Astrocyte (in vitro differentiated cells and primary cell): ENCODE data around the gene MEGF11.

ENCODE experiments used
- EZH2 ChIP-seq: IDR thresholded peaks from 2 replicates; pipeline ENCODE4 v1.6.1; 2012; ENCODE audit warnings: mild to moderate bottlenecking, low read length, inconsistent platforms; ENCODE audit not compliant: insufficient read depth
- TF ChIP-seq, protein P1 (sequence below): IDR thresholded peaks from 2 replicates; pipeline ENCODE4 v1.5.1; 2011; ENCODE audit warnings: low read depth, mild to moderate bottlenecking, inconsistent platforms, low read length, moderate library complexity; ENCODE audit not compliant: insufficient read depth

- TF ChIP-seq, protein P1, sequence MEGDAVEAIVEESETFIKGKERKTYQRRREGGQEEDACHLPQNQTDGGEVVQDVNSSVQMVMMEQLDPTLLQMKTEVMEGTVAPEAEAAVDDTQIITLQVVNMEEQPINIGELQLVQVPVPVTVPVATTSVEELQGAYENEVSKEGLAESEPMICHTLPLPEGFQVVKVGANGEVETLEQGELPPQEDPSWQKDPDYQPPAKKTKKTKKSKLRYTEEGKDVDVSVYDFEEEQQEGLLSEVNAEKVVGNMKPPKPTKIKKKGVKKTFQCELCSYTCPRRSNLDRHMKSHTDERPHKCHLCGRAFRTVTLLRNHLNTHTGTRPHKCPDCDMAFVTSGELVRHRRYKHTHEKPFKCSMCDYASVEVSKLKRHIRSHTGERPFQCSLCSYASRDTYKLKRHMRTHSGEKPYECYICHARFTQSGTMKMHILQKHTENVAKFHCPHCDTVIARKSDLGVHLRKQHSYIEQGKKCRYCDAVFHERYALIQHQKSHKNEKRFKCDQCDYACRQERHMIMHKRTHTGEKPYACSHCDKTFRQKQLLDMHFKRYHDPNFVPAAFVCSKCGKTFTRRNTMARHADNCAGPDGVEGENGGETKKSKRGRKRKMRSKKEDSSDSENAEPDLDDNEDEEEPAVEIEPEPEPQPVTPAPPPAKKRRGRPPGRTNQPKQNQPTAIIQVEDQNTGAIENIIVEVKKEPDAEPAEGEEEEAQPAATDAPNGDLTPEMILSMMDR = no peak
- no peak for TF ChIP-seq EZH2
Measured at GRCh38 chr15:66238318-66238717, 15.2 kb downstream of the MEGF11 start.
